Measurements from ENCODE around the gene RBM17.
"Not testable (repeated sequence)": the region's sequence is repeated elsewhere in the genome, so short reads cannot be mapped to it uniquely, and the experiment has no call there.

Gene RBM17

GRCh38 chr10:6148251-6148701, 59.4 kb downstream of the RBM17 start:
- Mint-ChIP-seq H3K9me3 (no peaks in the 10 kb centered on the region), H3K27me3 (ENCODE audit: low read depth) (no peaks in the 10 kb centered on the region), H3K36me3 (ENCODE audit: low read depth) (peaks cover 27% of the 10 kb centered on the region), H3K27ac (peak overlapping the region; percentile 22), H3K4me1 (ENCODE audit: low read depth) (peaks cover 56% of the 10 kb centered on the region), H3K4me3 (peak overlapping the region; percentile 41)

- no peak overlapping the region for H3K27ac Mint-ChIP-seq
- peak overlapping the region; percentile 41 for H3K4me3 Mint-ChIP-seq
- no peaks in the 10 kb centered on the region for H3K27me3 Mint-ChIP-seq (ENCODE audit: low read depth)
- no peaks in the 10 kb centered on the region for H3K9me3 Mint-ChIP-seq
- peaks cover 54% of the 10 kb centered on the region for H3K4me1 Mint-ChIP-seq (ENCODE audit: low read depth)
- peaks cover 30% of the 10 kb centered on the region for H3K36me3 Mint-ChIP-seq (ENCODE audit: low read depth)
Observed at GRCh38 chr10:6148908-6149307, 60.1 kb downstream of the RBM17 start.

- Mint-ChIP-seq H3K4me1 (ENCODE audit: low read depth) (peaks cover 50% of the 10 kb centered on the region), H3K27ac (peak overlapping the region; percentile 76), H3K4me3 (peak overlapping the region; percentile 63), H3K9me3 (no peaks in the 10 kb centered on the region), H3K36me3 (ENCODE audit: low read depth) (peaks cover 27% of the 10 kb centered on the region), H3K27me3 (ENCODE audit: low read depth) (no peaks in the 10 kb centered on the region)
Observed at GRCh38 chr10:6151087-6151977, 62.5 kb downstream of the RBM17 start.

- H3K4me1 Mint-ChIP-seq (ENCODE audit: low read depth): peaks cover 29% of the 10 kb centered on the region
- H3K4me3 Mint-ChIP-seq: no peak overlapping the region
Observed at GRCh38 chr10:6153845-6154244, 65.0 kb downstream of the RBM17 start.

GRCh38 chr10:6154566-6154965, 65.7 kb downstream of the RBM17 start:
- Mint-ChIP-seq H3K4me3 (no peak overlapping the region), H3K27me3 (ENCODE audit: low read depth) (no peaks in the 10 kb centered on the region), H3K27ac (no peak overlapping the region)

More at GRCh38 chr10:6153845-6154244, 65.0 kb downstream of the RBM17 start:
- H3K27me3 Mint-ChIP-seq (ENCODE audit: low read depth): no peaks in the 10 kb centered on the region
- no peak overlapping the region for H3K27ac Mint-ChIP-seq
- no peaks in the 10 kb centered on the region for H3K9me3 Mint-ChIP-seq
- H3K36me3 Mint-ChIP-seq (ENCODE audit: low read depth): peaks cover 10% of the 10 kb centered on the region

GRCh38 chr10:6158276-6158675, 69.4 kb downstream of the RBM17 start:
- Mint-ChIP-seq H3K27ac (no peak overlapping the region), H3K27me3 (ENCODE audit: low read depth) (no peaks in the 10 kb centered on the region), H3K4me1 (ENCODE audit: low read depth) (peaks cover 21% of the 10 kb centered on the region)

More at GRCh38 chr10:6154566-6154965, 65.7 kb downstream of the RBM17 start:
- Mint-ChIP-seq H3K36me3 (ENCODE audit: low read depth) (peaks cover 9% of the 10 kb centered on the region), H3K4me1 (ENCODE audit: low read depth) (peaks cover 25% of the 10 kb centered on the region), H3K9me3 (no peaks in the 10 kb centered on the region)

GRCh38 chr10:6161921-6162320, 73.1 kb downstream of the RBM17 start:
- Mint-ChIP-seq H3K27me3 (ENCODE audit: low read depth) (no peaks in the 10 kb centered on the region), H3K36me3 (ENCODE audit: low read depth) (peaks cover 9% of the 10 kb centered on the region), H3K4me3 (no peak overlapping the region), H3K27ac (no peak overlapping the region), H3K9me3 (no peaks in the 10 kb centered on the region), H3K4me1 (ENCODE audit: low read depth) (peaks cover 40% of the 10 kb centered on the region)

More at GRCh38 chr10:6158276-6158675, 69.4 kb downstream of the RBM17 start:
- Mint-ChIP-seq H3K9me3 (no peaks in the 10 kb centered on the region), H3K4me3 (no peak overlapping the region), H3K36me3 (ENCODE audit: low read depth) (peaks cover 3% of the 10 kb centered on the region)

- H3K27ac Mint-ChIP-seq: peak overlapping the region; percentile 10
- H3K4me1 Mint-ChIP-seq (ENCODE audit: low read depth): peaks cover 49% of the 10 kb centered on the region
- H3K36me3 Mint-ChIP-seq (ENCODE audit: low read depth): peaks cover 18% of the 10 kb centered on the region
- no peaks in the 10 kb centered on the region for H3K27me3 Mint-ChIP-seq (ENCODE audit: low read depth)
- H3K9me3 Mint-ChIP-seq: no peaks in the 10 kb centered on the region
- H3K4me3 Mint-ChIP-seq: peak overlapping the region; percentile 61
Observed at GRCh38 chr10:6162589-6163356, 73.9 kb downstream of the RBM17 start.

GRCh38 chr10:6163364-6164270, 74.8 kb downstream of the RBM17 start:
- H3K27me3 Mint-ChIP-seq (ENCODE audit: low read depth): no peaks in the 10 kb centered on the region
- no peaks in the 10 kb centered on the region for H3K9me3 Mint-ChIP-seq
- peak overlapping the region; percentile 93 for H3K4me3 Mint-ChIP-seq
- H3K36me3 Mint-ChIP-seq (ENCODE audit: low read depth): peaks cover 20% of the 10 kb centered on the region
- H3K4me1 Mint-ChIP-seq (ENCODE audit: low read depth): peaks cover 52% of the 10 kb centered on the region
- H3K27ac Mint-ChIP-seq: peak overlapping the region; percentile 86

- H3K4me3 Mint-ChIP-seq: peak overlapping the region; percentile 93
- H3K9me3 Mint-ChIP-seq: no peaks in the 10 kb centered on the region
- H3K27me3 Mint-ChIP-seq (ENCODE audit: low read depth): no peaks in the 10 kb centered on the region
- peaks cover 54% of the 10 kb centered on the region for H3K4me1 Mint-ChIP-seq (ENCODE audit: low read depth)
- peaks cover 20% of the 10 kb centered on the region for H3K36me3 Mint-ChIP-seq (ENCODE audit: low read depth)
- peak overlapping the region; percentile 86 for H3K27ac Mint-ChIP-seq
Observed at GRCh38 chr10:6164271-6165095, 75.6 kb downstream of the RBM17 start.

- Mint-ChIP-seq H3K4me3 (peak overlapping the region; percentile 93), H3K9me3 (no peaks in the 10 kb centered on the region), H3K36me3 (ENCODE audit: low read depth) (peaks cover 20% of the 10 kb centered on the region), H3K27ac (peak overlapping the region; percentile 86), H3K27me3 (ENCODE audit: low read depth) (no peaks in the 10 kb centered on the region), H3K4me1 (ENCODE audit: low read depth) (peaks cover 60% of the 10 kb centered on the region)
Observed at GRCh38 chr10:6165221-6165725, 76.4 kb downstream of the RBM17 start.

GRCh38 chr10:6165933-6166332, 77.1 kb downstream of the RBM17 start:
- peak overlapping the region; percentile 21 for H3K4me3 Mint-ChIP-seq

More at GRCh38 chr10:6165933-6166332, 77.1 kb downstream of the RBM17 start:
- H3K27ac Mint-ChIP-seq; H3K9me3 Mint-ChIP-seq; H3K27me3 Mint-ChIP-seq (ENCODE audit: low read depth): not testable (repeated sequence)
- peaks cover 65% of the 10 kb centered on the region for H3K4me1 Mint-ChIP-seq (ENCODE audit: low read depth)
- peaks cover 23% of the 10 kb centered on the region for H3K36me3 Mint-ChIP-seq (ENCODE audit: low read depth)

Data from T-helper 1 cell treated with Interleukin-12 subunit alpha and Interleukin-12 subunit beta and Interleukin-4 antibody, amounts not matched to agents 30 μg/mL and 1 μg/mL, for 36 hours (primary cell).